HG03558 (cell line): ENCODE data around the gene ZBTB5.

Experiments
- ATAC-seq: cut with Tn5 transposase; IDR thresholded peaks from one replicate; pipeline ENCODE4 v1.9.1; 2021; ENCODE audit warnings: moderate number of reproducible peaks; ENCODE audit not compliant: unreplicated experiment; ENCODE audit errors: extremely low read depth

Gene ZBTB5

GRCh38 chr9:37453827-37454226, 11.4 kb downstream of the ZBTB5 start:
- ATAC-seq, result no peak

- ATAC-seq, result no peak
Measured at GRCh38 chr9:37452611-37453010, 12.6 kb downstream of the ZBTB5 start.

- no peak for ATAC-seq
Measured at GRCh38 chr9:37451628-37452027, 13.6 kb downstream of the ZBTB5 start.

- no peak for ATAC-seq
Measured at GRCh38 chr9:37449862-37450632, 15.2 kb downstream of the ZBTB5 start.

GRCh38 chr9:37447111-37447510, 18.1 kb downstream of the ZBTB5 start:
- no peak for ATAC-seq

- ATAC-seq, result no peak
Measured at GRCh38 chr9:37446401-37446800, 18.8 kb downstream of the ZBTB5 start.

GRCh38 chr9:37445832-37446231, 19.4 kb downstream of the ZBTB5 start:
- ATAC-seq, result no peak

GRCh38 chr9:37444890-37445289, 20.4 kb downstream of the ZBTB5 start:
- no peak for ATAC-seq

GRCh38 chr9:37443566-37443965, 21.7 kb downstream of the ZBTB5 start:
- ATAC-seq, result no peak

GRCh38 chr9:37442556-37442955, 22.7 kb downstream of the ZBTB5 start:
- no peak for ATAC-seq

GRCh38 chr9:37441776-37442370, 23.4 kb downstream of the ZBTB5 start:
- no peak for ATAC-seq

GRCh38 chr9:37438359-37438758, 26.9 kb downstream of the ZBTB5 start:
- no peak for ATAC-seq

GRCh38 chr9:37437621-37438020, 27.6 kb downstream of the ZBTB5 start:
- no peak for ATAC-seq

GRCh38 chr9:37437010-37437409, 28.2 kb downstream of the ZBTB5 start:
- no peak for ATAC-seq

- ATAC-seq, result no peak
Measured at GRCh38 chr9:37436540-37436939, 28.7 kb downstream of the ZBTB5 start.

GRCh38 chr9:37433867-37434371, 31.3 kb downstream of the ZBTB5 start:
- no peak for ATAC-seq

GRCh38 chr9:37432020-37432419, 33.2 kb downstream of the ZBTB5 start:
- ATAC-seq, result no peak

GRCh38 chr9:37430841-37431597, 34.2 kb downstream of the ZBTB5 start:
- no peak for ATAC-seq

GRCh38 chr9:37429441-37430285, 35.6 kb downstream of the ZBTB5 start:
- no peak for ATAC-seq

GRCh38 chr9:37428345-37428744, 36.9 kb downstream of the ZBTB5 start:
- no peak for ATAC-seq
